ENCODE data around the gene MYO1F. TPM values are rescaled to one million over a fixed set of nuclear protein-coding genes. Genes with fewer than 3 reads are reported as not detected.

Gene MYO1F
- total RNA-seq, 2 donors from 2014 or later: 4.7 to 9.1 TPM

DNA sequence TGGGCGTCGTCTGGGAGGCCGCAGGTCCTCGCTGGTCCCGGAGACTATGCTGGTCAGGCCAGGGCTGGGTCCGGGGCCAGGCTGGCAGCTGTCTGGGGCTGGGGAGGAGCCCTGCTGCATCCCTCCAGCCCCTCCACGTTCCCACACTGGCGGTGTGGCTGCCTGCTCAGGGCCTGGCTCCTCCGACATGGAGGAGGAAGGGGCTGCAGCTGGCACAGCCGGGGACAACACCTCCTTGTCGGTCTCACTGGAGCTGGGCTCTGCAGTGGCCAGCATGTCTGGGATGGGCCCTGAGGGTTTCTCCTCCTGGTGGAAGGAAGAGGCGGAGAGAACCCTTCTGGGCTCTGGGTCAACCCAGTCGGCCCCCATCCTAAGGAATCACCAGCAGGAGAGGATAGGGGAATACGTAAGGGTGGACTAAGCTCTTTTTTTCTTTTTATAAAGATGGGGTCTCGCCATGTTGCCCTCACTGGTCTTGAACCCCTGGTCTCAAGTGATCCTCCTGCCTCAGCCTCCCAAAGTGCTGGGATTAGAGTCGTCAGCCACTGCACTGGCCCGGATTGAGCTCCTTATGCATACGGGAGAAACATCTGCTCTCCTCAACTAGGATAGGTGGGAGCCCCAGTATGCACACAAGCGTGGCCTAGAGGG is 64.1 kb downstream of the MYO1F start:
- Histone ChIP-seq H3K27me3 (no peaks in the 10 kb centered on the region), H3K27ac (peak overlapping the region; percentile 90), H3K9me3 (no peaks in the 10 kb centered on the region), H3K4me1 (peaks cover 6% of the 10 kb centered on the region), H3K4me3 (peak overlapping the region; percentile 54), H3K36me3 (no peaks in the 10 kb centered on the region), H3K9ac (ENCODE audit: low read depth in 2 of 2, low read length in 2 of 2) (peak overlapping the region; percentile 59 to 70)
- DNase-seq: no peak
- TF ChIP-seq, protein P1, sequence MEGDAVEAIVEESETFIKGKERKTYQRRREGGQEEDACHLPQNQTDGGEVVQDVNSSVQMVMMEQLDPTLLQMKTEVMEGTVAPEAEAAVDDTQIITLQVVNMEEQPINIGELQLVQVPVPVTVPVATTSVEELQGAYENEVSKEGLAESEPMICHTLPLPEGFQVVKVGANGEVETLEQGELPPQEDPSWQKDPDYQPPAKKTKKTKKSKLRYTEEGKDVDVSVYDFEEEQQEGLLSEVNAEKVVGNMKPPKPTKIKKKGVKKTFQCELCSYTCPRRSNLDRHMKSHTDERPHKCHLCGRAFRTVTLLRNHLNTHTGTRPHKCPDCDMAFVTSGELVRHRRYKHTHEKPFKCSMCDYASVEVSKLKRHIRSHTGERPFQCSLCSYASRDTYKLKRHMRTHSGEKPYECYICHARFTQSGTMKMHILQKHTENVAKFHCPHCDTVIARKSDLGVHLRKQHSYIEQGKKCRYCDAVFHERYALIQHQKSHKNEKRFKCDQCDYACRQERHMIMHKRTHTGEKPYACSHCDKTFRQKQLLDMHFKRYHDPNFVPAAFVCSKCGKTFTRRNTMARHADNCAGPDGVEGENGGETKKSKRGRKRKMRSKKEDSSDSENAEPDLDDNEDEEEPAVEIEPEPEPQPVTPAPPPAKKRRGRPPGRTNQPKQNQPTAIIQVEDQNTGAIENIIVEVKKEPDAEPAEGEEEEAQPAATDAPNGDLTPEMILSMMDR (IDR thresholded peaks at IDR 0.05): no peak
- intact Hi-C loops (cut with DNase I): no loop called here

DNA sequence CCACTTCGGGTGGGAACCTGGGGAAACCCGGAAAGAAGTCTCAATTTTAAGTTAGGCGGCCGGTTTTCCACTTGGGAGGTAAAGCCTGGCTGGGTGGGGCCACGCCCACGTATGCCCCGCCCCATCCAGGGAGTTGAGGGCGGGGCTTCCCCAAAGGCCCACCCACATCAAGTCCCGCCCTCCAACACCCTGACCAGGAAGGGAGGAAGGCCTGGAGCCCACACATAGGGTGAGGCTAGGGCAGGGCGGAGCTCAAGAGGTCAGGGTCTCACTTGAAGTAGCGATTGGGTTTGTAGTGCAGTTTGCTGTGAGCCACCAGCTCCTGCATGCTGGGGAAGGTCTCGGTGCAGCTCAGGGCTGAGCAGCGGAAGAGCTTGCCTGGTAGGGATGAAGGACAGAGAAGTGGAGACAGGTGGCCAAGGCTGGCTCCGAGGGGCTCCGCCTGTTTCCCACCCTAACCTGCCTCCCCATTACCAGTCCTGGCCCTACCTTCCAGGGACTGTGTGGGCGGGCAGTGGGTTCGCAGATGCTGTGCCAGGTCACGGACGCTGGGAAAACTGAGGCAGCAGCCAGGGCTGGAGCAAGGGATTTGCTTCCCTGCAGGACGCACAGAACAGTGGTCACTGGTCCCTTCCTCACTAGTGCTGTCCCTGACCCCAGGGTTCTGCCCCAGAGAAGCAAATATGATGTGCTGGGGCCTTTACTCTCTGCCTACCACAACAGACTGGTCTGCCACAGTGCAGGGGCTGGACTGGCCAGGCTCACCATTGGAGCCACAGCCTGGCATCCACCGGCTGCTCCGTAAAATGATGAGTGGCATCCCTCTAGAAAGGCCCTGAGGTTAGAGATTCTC is 64.9 kb downstream of the MYO1F start:
- DNase-seq: peak; percentile 68
- no peaks in the 10 kb centered on the region for H3K36me3 ChIP-seq
- intact Hi-C loops (cut with DNase I): no loop called here
- no peak overlapping the region for H3K4me3 ChIP-seq
- peak overlapping the region in 1 of 2 donors; percentile 70 for H3K9ac ChIP-seq (ENCODE audit: low read depth in 2 of 2, low read length in 2 of 2)
- TF ChIP-seq, protein P1 (IDR thresholded peaks at IDR 0.05): no peak
- H3K9me3 ChIP-seq: no peaks in the 10 kb centered on the region
- no peak overlapping the region for H3K27ac ChIP-seq
- no peaks in the 10 kb centered on the region for H3K27me3 ChIP-seq
- peaks cover 6% of the 10 kb centered on the region for H3K4me1 ChIP-seq

DNA sequence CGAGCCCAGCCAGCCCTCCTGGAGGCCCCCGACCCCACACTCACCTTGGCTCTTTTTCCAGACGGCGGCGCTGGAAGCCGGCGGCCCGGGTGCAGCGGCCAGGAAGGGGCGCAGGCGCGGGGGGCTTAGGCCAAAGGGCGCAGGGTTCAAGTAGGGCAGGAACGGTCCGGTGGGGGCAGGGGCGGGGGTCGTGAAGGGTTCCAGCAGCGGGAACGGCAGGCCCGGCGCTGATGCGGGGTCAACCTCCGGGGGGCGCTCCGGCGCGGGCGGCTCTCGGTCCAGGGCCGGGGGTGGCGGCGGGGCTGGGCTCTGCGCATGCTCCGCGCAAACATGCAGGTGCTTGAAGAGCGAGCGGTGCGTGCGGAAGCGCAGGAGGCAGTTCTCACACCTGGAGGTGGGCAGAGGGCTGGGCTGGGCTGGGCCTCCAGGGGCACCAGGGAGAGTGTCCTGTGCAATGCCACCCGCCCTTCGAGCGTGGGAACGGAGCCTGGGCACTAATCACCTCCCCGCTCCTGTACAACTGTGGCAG is 65.6 kb downstream of the MYO1F start:
- Histone ChIP-seq H3K9ac (ENCODE audit: low read depth in 2 of 2, low read length in 2 of 2) (no peak overlapping the region), H3K4me1 (peaks cover 6% of the 10 kb centered on the region), H3K9me3 (no peaks in the 10 kb centered on the region), H3K4me3 (no peak overlapping the region), H3K27ac (no peak overlapping the region), H3K36me3 (no peaks in the 10 kb centered on the region), H3K27me3 (no peaks in the 10 kb centered on the region)
- TF ChIP-seq, protein P1 (IDR thresholded peaks at IDR 0.05): no peak
- peak; percentile 53 for DNase-seq
- intact Hi-C loops (cut with DNase I): no loop called here

DNA sequence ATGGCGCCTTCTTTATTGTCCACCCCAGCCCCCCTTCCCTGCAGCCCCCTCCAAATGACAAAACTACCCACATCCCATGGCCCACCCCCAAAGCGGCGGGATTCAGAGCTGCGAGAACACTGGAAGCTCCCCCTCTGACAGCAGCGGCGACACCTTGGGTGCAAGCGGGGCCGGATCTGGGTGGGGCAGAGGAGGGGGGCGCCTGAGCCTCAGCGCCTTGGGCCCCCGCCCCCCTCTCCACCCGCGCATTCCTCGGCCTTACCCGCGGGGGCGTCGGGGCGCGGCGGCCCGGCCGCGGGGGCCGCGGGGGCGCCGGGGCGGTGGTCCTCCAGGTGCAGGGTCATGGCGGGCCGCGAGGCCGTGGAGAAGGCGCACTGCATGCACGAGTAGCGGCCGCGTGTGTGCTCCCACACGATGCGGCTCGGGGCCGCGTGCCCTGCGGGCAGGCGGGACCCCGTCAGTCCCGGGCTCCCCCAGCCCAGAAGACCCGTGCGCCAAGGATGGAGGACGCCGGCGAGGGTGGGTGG is 66.6 kb downstream of the MYO1F start:
- H3K9ac ChIP-seq (ENCODE audit: low read depth in 2 of 2, low read length in 2 of 2): no peak overlapping the region
- intact Hi-C loops (cut with DNase I): no loop called here
- no peak overlapping the region for H3K4me3 ChIP-seq
- TF ChIP-seq, protein P1 (IDR thresholded peaks at IDR 0.05): no peak
- DNase-seq: no peak
- peaks cover 6% of the 10 kb centered on the region for H3K4me1 ChIP-seq
- no peaks in the 10 kb centered on the region for H3K27me3 ChIP-seq
- H3K9me3 ChIP-seq: no peaks in the 10 kb centered on the region
- H3K36me3 ChIP-seq: no peaks in the 10 kb centered on the region
- H3K27ac ChIP-seq: no peak overlapping the region

DNA sequence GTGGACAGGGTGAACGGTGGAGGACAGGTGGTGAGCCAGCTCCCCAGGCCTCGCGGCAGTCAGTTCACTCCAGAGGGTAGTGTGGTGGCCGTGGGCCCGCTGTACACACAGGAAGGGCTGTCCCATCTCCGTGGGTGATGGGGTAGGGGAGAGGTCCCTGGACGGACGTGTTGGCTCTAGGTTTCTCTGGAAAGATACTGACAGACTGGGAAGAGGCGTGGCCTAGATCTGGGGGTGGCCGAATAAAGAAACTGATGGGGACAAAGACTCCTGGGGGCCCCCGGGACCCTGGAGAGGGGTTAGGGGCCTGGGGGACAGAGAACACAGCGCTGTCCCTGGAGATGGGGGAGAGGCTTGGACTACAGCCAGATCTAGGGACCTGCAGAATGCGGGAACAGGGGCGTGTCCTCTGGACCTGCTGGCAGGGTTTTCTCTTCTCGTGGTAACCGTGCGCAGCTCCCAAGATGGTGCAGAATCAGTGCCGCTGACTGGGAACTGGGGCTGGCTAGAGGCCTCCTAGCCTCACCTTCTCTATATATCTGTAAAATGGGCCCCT is 70.8 kb downstream of the MYO1F start:
- H3K9me3 ChIP-seq: no peaks in the 10 kb centered on the region
- peak overlapping the region; percentile 53 to 55 for H3K9ac ChIP-seq (ENCODE audit: low read depth in 2 of 2, low read length in 2 of 2)
- H3K27me3 ChIP-seq: no peaks in the 10 kb centered on the region
- no peak for DNase-seq
- peak overlapping the region; percentile 58 for H3K4me3 ChIP-seq
- no peaks in the 10 kb centered on the region for H3K36me3 ChIP-seq
- no peak overlapping the region for H3K27ac ChIP-seq
- H3K4me1 ChIP-seq: no peaks in the 10 kb centered on the region
- TF ChIP-seq, protein P1 (IDR thresholded peaks at IDR 0.05): no peak
- intact Hi-C loops (cut with DNase I): loop anchor here (5.0 kb wide), 1 partner anchor 154 kb away; no protein-coding TSS in a partner anchor
